ENCODE data around the gene EHD4. TPM values are rescaled to one million over a fixed set of nuclear protein-coding genes. Genes with fewer than 3 reads are reported as not detected.

Gene EHD4
- total RNA-seq, 1 donor from 2014 or later: 23.8 TPM

DNA sequence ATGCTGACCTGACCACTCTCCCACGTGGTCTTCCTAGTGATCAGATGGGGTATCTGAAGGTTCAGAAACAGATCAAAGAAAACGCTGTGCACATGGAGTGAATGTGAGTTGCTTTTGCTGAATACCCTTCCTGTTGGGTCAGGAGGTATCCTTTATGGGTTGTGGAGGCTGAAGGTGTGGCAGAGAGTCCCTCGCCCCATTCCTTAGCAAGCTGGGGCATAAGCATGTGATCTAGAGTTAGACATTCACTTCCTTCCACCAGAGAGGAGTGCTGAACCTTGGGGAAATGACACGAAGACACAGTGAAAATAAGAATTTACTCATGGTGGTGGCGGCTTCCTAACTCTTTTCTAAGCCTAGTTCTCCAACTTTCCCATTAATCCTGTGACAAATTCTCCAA is 50.7 kb downstream of the EHD4 start:
- Mint-ChIP-seq H3K4me3 (ENCODE audit: unreplicated experiment) (no peak overlapping the region), H3K27me3 (ENCODE audit: low read depth) (no peaks in the 10 kb centered on the region), H3K36me3 (ENCODE audit: low read depth) (peaks cover 16% of the 10 kb centered on the region), H3K9me3 (ENCODE audit: low read depth) (no peaks in the 10 kb centered on the region), H3K4me1 (ENCODE audit: low read depth) (peaks cover 73% of the 10 kb centered on the region), H3K27ac (ENCODE audit: unreplicated experiment) (no peak overlapping the region)
- TF ChIP-seq, protein P1, sequence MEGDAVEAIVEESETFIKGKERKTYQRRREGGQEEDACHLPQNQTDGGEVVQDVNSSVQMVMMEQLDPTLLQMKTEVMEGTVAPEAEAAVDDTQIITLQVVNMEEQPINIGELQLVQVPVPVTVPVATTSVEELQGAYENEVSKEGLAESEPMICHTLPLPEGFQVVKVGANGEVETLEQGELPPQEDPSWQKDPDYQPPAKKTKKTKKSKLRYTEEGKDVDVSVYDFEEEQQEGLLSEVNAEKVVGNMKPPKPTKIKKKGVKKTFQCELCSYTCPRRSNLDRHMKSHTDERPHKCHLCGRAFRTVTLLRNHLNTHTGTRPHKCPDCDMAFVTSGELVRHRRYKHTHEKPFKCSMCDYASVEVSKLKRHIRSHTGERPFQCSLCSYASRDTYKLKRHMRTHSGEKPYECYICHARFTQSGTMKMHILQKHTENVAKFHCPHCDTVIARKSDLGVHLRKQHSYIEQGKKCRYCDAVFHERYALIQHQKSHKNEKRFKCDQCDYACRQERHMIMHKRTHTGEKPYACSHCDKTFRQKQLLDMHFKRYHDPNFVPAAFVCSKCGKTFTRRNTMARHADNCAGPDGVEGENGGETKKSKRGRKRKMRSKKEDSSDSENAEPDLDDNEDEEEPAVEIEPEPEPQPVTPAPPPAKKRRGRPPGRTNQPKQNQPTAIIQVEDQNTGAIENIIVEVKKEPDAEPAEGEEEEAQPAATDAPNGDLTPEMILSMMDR (IDR thresholded peaks at IDR 0.05): no peak
- DNase-seq (ENCODE audit: low spot score): no peak

DNA sequence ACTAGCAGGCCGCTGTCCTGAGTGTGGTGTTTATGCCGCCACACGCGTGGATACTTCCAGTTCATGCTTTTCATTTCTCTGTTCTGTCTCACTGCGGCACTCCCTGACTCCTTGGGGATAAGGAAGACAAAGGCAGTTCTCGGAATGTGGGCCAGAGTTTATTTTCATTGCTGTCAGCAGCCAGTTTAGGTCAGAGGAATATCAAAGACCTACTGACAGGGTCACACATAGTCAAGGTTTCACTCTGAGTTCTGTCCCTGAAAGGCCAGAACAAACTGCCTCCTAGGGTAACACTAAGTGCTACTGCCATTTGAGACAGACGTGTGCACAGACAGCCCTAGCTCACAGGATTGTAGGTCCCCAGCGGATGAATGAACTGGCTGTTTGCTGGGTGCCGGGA is 51.2 kb downstream of the EHD4 start:
- peaks cover 73% of the 10 kb centered on the region for H3K4me1 Mint-ChIP-seq (ENCODE audit: low read depth)
- peaks cover 20% of the 10 kb centered on the region for H3K36me3 Mint-ChIP-seq (ENCODE audit: low read depth)
- H3K9me3 Mint-ChIP-seq (ENCODE audit: low read depth): no peaks in the 10 kb centered on the region
- no peak overlapping the region for H3K4me3 Mint-ChIP-seq (ENCODE audit: unreplicated experiment)
- TF ChIP-seq, protein P1 (IDR thresholded peaks at IDR 0.05): no peak
- peak overlapping the region; percentile 71 for H3K27ac Mint-ChIP-seq (ENCODE audit: unreplicated experiment)
- DNase-seq (ENCODE audit: low spot score): no peak
- no peaks in the 10 kb centered on the region for H3K27me3 Mint-ChIP-seq (ENCODE audit: low read depth)

DNA sequence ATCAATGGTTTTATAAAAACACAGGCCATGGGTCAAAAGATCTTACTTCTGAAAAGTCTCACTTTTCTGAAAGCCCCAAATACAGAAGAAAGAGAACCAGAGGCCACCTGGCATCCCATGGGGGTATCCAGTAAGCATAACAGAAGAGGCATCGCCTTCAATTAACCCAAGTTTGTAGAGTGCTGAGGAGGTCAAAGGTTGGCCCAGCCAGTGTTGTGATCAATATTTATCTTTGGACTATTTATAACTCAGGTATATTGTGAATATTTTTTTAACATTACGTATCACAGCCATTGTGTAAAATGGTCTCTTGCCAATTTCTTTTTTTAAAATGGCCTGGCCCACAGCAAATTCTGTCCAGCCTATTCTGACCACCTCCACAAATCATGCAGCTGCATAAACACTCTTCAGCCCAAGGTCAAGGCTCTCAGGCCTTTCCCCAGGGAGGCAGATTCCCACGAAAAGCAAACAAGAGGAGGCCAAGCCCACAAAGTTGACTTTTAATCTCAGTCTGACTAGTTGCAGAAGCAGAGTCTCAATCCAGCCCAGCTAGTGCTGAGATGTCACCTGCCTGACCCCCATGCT is 52.3 kb downstream of the EHD4 start:
- Mint-ChIP-seq H3K9me3 (ENCODE audit: low read depth) (no peaks in the 10 kb centered on the region), H3K4me1 (ENCODE audit: low read depth) (peaks cover 81% of the 10 kb centered on the region), H3K27ac (ENCODE audit: unreplicated experiment) (peak overlapping the region; percentile 71), H3K4me3 (ENCODE audit: unreplicated experiment) (no peak overlapping the region), H3K27me3 (ENCODE audit: low read depth) (no peaks in the 10 kb centered on the region), H3K36me3 (ENCODE audit: low read depth) (peaks cover 26% of the 10 kb centered on the region)
- no peak for DNase-seq (ENCODE audit: low spot score)
- TF ChIP-seq, protein P1 (IDR thresholded peaks at IDR 0.05): no peak

DNA sequence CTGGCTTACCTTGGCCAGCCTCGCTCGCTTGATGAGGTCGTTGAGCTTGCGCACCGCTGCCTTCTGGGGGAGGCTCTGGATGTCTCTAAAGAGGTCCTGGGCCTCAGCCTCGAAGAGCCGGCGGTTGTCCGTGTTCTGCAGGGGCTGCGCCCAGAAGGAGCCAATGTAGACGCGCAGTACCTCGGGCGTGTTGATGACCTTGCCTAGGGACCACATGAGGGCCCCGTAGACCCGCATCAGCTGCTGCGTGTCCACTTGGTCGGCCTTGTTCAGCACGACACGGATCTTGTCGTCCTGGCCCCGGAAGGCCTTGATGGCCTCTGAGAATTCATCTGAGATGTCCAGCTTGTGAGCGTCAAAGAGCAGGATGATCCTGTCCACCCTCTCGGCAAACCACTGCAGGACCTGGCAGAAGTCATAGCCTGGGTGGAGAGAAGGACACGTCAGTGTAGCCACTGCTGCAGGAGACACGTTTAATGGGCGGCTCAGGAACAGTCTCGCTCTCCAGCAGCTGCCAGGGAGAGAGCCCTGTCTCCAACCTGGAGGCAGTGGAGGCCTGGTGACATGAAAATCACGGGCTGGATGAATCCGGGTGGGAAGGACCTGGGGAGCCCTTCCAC is 53.0 kb downstream of the EHD4 start:
- Mint-ChIP-seq H3K27me3 (ENCODE audit: low read depth) (no peaks in the 10 kb centered on the region), H3K4me3 (ENCODE audit: unreplicated experiment) (no peak overlapping the region), H3K36me3 (ENCODE audit: low read depth) (peaks cover 24% of the 10 kb centered on the region), H3K4me1 (ENCODE audit: low read depth) (peaks cover 84% of the 10 kb centered on the region), H3K27ac (ENCODE audit: unreplicated experiment) (peak overlapping the region; percentile 62), H3K9me3 (ENCODE audit: low read depth) (no peaks in the 10 kb centered on the region)
- no peak for DNase-seq (ENCODE audit: low spot score)
- TF ChIP-seq, protein P1 (IDR thresholded peaks at IDR 0.05): no peak

- Mint-ChIP-seq H3K27ac (ENCODE audit: unreplicated experiment) (no peak overlapping the region), H3K4me1 (ENCODE audit: low read depth) (peaks cover 86% of the 10 kb centered on the region)
These were observed 53.7 kb downstream of the EHD4 start for GRCh38 chr15:41918506-41919126.

More at GRCh38 chr15:41918506-41919126, 53.7 kb downstream of the EHD4 start:
- Mint-ChIP-seq H3K9me3 (ENCODE audit: low read depth) (no peaks in the 10 kb centered on the region), H3K27me3 (ENCODE audit: low read depth) (no peaks in the 10 kb centered on the region), H3K4me3 (ENCODE audit: unreplicated experiment) (no peak overlapping the region), H3K36me3 (ENCODE audit: low read depth) (peaks cover 24% of the 10 kb centered on the region)
- TF ChIP-seq, protein P1 (IDR thresholded peaks at IDR 0.05): no peak
- DNase-seq (ENCODE audit: low spot score): no peak
